Measurements from ENCODE around the gene CRB1. TPM values are rescaled to one million over a fixed set of nuclear protein-coding genes. Genes with fewer than 3 reads are reported as not detected.

The CRB1 gene
- total and polyA plus RNA-seq, 9 of the 15 experiments (the other 6 are each of a cell fraction or from before 2014, with no cell fraction given), result 0.04 to 0.10 TPM; not detected in 7

GRCh38 chr1:197440715-197441114 is 172.7 kb downstream of the CRB1 start (continued):
- TF ChIP-seq NFIX (CRISPR knock-in tag; IDR thresholded peaks at IDR 0.05; ENCODE audit: low read depth) (no peak), ARNT (IDR thresholded peaks at IDR 0.05) (no peak), ZNF668 (CRISPR knock-in tag; IDR thresholded peaks at IDR 0.05) (no peak), HLTF (IDR thresholded peaks at IDR 0.05) (no peak), DPF2 (IDR thresholded peaks at IDR 0.05) (no peak)

GRCh38 chr1:197441999-197442414 is 174.0 kb downstream of the CRB1 start:
- peak overlapping the region; percentile 56 for H3K4me2 ChIP-seq (ENCODE audit: insufficient read depth, low read length)
- intact Hi-C loops (cut with micrococcal nuclease) (no loop called here), in situ Hi-C loops (cut with MboI) (no loop called here)
- no peak for FAIRE-seq
- no peak overlapping the region for H3K9ac ChIP-seq (ENCODE audit: insufficient read depth in 1 of 2, low read depth in 2 of 2, low read length in 2 of 2)
- no peaks in the 10 kb centered on the region for H3K9me3 ChIP-seq (replicated peaks; ENCODE audit: control insufficient read depth, insufficient read depth, low read depth, low read length)
- ATAC-seq, result peak; percentile 77
- H3K4me1 ChIP-seq (replicated peaks in 1 of 2; ENCODE audit: control insufficient read depth in 2 of 2, insufficient read depth in 2 of 2, low read length in 2 of 2), result peaks cover 2 to 5% of the 10 kb centered on the region in 2 experiments; a peak in 2 of 5 replicates
- no peak overlapping the region for H2AFZ ChIP-seq (ENCODE audit: low read depth, low read length)
- WGBS (ENCODE audit: insufficient coverage, low coverage, missing lambda C conversion rate), result 1% methylated on average over 8 of the region's 8 CpGs
- H3K9me1 ChIP-seq (ENCODE audit: control insufficient read depth, insufficient read depth, low read length), result no peaks in the 10 kb centered on the region
- no peaks in the 10 kb centered on the region for H3K36me3 ChIP-seq (ENCODE audit: control insufficient read depth, insufficient read depth, low read length)
- peak in 2 of 4 experiments; percentile 16 to 32 for DNase-seq (ENCODE audit: extremely low read depth in 1 of 4, low spot score in 3 of 4)
- H4K20me1 ChIP-seq (replicated peaks; ENCODE audit: control insufficient read depth, insufficient read depth, low read length), result no peaks in the 10 kb centered on the region
- no peaks in the 10 kb centered on the region for H3K79me2 ChIP-seq (ENCODE audit: control insufficient read depth, insufficient read depth, low read length)
- BruUV-seq (replicated peaks), result no TSS peak
- no peak overlapping the region for H3K27ac ChIP-seq (ENCODE audit: extremely low read depth, low read depth, low read length)
- ChIA-PET POLR2A (no interaction called here), CTCF (ENCODE audit: low intra/inter-chr PET ratio) (no interaction called here)
- H3K4me3 ChIP-seq, result no peak overlapping the region
- H3K27me3 ChIP-seq (ENCODE audit: control insufficient read depth in 2 of 2, insufficient read depth in 2 of 2, low read length in 2 of 2), result no peaks in the 10 kb centered on the region; a peak in 1 of 5 replicates
- TF ChIP-seq ZNF644 (tag; IDR thresholded peaks at IDR 0.05; ENCODE audit: low read depth) (no peak), CTBP1 (IDR thresholded peaks at IDR 0.05; ENCODE audit: borderline replicate concordance) (peak; percentile 32; the same call in 1 of the 2 replicates), RHOXF2B (CRISPR knock-in tag; conservative IDR thresholded peaks at IDR 0.05) (no peak), SNIP1 (IDR thresholded peaks at IDR 0.05; ENCODE audit: low read depth) (no peak), POLR2AphosphoS5 (IDR thresholded peaks at IDR 0.05; ENCODE audit: control insufficient read depth, insufficient read depth, low read depth, low read length) (no peak), ZBTB7A (IDR thresholded peaks at IDR 0.05; ENCODE audit: borderline replicate concordance, control insufficient read depth, low read depth, low read length) (no peak), HDAC8 (tag; IDR thresholded peaks at IDR 0.05) (no peak), NR2C2 (CRISPR knock-in tag; IDR thresholded peaks at IDR 0.05) (no peak), NR2C2 (tag; IDR thresholded peaks at IDR 0.05) (no peak), RBM14 (IDR thresholded peaks at IDR 0.05; ENCODE audit: borderline replicate concordance, insufficient read depth, low read depth, low read length) (no peak), FOXJ2 (tag; IDR thresholded peaks at IDR 0.05) (peak; percentile 77), MYNN (IDR thresholded peaks at IDR 0.05) (no peak), MYNN (CRISPR knock-in tag; IDR thresholded peaks at IDR 0.05) (no peak), L3MBTL2 (IDR thresholded peaks at IDR 0.05) (0 out of 2 replicates have a peak, but pooled peaks have one; percentile 36), ARID3A (IDR thresholded peaks at IDR 0.05; ENCODE audit: borderline replicate concordance, low read depth, low read length) (peak; percentile 69; the same call in 1 of the 2 replicates), THAP7 (CRISPR knock-in tag; IDR thresholded peaks at IDR 0.05) (no peak), PRPF4 (IDR thresholded peaks at IDR 0.05; ENCODE audit: insufficient read depth, low read depth, low read length, poor library complexity, severe bottlenecking) (no peak), FOXA3 (CRISPR knock-in tag; conservative IDR thresholded peaks at IDR 0.05 in 1 of 2, IDR thresholded peaks at IDR 0.05 in 1 of 2) (0 out of 4 replicates have a peak, but pooled peaks of 1 of the 2 experiments have one; percentile 10)
